Measurements from ENCODE around the gene PSMG4. TPM values are rescaled to one million over a fixed set of nuclear protein-coding genes. Genes with fewer than 3 reads are reported as not detected.

Gene PSMG4
- total and polyA plus RNA-seq, 9 of the 15 experiments (the other 6 are each of a cell fraction or from before 2014, with no cell fraction given) = 12.9 to 185 (median 52.0) TPM

DNA sequence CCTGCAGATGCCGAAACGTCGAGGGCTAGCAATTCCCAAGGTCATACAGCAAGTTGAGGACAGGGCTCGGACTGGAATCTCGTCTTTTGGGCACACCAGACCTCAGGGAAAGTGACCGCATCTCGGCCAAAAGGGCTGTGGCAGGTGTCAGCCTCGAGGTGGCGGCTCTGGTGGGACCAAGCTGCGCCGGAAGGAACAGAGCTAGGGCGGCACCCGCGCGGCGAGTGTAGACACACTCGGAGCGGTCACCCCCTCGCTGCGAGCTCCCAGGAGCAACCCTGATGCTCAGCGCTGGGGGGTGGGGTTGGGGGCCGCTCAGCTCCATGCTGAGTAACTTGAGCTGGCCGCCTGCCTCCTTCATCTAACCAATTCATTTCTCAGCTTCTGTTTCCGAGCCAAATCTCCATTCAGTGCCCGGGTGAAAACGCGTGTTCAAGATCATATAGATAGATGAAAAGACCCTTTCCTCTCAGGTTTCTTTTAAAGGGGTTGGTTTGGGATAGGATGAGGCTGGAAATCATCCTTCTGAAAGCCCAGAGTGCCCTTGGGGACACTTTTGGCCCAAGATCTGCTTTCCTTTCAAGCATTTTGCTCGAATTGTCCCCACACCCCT lies 29.1 kb upstream of the PSMG4 start (continued):
- TF ChIP-seq, protein P1, sequence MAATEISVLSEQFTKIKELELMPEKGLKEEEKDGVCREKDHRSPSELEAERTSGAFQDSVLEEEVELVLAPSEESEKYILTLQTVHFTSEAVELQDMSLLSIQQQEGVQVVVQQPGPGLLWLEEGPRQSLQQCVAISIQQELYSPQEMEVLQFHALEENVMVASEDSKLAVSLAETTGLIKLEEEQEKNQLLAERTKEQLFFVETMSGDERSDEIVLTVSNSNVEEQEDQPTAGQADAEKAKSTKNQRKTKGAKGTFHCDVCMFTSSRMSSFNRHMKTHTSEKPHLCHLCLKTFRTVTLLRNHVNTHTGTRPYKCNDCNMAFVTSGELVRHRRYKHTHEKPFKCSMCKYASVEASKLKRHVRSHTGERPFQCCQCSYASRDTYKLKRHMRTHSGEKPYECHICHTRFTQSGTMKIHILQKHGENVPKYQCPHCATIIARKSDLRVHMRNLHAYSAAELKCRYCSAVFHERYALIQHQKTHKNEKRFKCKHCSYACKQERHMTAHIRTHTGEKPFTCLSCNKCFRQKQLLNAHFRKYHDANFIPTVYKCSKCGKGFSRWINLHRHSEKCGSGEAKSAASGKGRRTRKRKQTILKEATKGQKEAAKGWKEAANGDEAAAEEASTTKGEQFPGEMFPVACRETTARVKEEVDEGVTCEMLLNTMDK (IDR thresholded peaks at IDR 0.05; ENCODE audit: borderline replicate concordance, insufficient read depth, low read depth, low read length, poor library complexity, severe bottlenecking) = peak; percentile 59
- TF ChIP-seq, protein P2, sequence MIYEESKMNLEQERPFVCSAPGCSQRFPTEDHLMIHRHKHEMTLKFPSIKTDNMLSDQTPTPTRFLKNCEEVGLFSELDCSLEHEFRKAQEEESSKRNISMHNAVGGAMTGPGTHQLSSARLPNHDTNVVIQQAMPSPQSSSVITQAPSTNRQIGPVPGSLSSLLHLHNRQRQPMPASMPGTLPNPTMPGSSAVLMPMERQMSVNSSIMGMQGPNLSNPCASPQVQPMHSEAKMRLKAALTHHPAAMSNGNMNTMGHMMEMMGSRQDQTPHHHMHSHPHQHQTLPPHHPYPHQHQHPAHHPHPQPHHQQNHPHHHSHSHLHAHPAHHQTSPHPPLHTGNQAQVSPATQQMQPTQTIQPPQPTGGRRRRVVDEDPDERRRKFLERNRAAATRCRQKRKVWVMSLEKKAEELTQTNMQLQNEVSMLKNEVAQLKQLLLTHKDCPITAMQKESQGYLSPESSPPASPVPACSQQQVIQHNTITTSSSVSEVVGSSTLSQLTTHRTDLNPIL (CRISPR knock-in tag; IDR thresholded peaks at IDR 0.05) = no peak
- TF ChIP-seq ZFP36 (IDR thresholded peaks at IDR 0.05; ENCODE audit: low read depth, low read length, partially characterized antibody) = peak; percentile 37
- no peak for TF ChIP-seq SMARCB1 (IDR thresholded peaks at IDR 0.05; ENCODE audit: insufficient read length, low read depth)
- TF ChIP-seq ZFP1 (CRISPR knock-in tag; IDR thresholded peaks at IDR 0.05) = no peak
- TF ChIP-seq, protein P3, sequence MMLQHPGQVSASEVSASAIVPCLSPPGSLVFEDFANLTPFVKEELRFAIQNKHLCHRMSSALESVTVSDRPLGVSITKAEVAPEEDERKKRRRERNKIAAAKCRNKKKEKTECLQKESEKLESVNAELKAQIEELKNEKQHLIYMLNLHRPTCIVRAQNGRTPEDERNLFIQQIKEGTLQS (IDR thresholded peaks at IDR 0.05) = no peak
- TF ChIP-seq, protein P3 (CRISPR knock-in tag; conservative IDR thresholded peaks at IDR 0.05) = no peak
- TF ChIP-seq, protein P4, sequence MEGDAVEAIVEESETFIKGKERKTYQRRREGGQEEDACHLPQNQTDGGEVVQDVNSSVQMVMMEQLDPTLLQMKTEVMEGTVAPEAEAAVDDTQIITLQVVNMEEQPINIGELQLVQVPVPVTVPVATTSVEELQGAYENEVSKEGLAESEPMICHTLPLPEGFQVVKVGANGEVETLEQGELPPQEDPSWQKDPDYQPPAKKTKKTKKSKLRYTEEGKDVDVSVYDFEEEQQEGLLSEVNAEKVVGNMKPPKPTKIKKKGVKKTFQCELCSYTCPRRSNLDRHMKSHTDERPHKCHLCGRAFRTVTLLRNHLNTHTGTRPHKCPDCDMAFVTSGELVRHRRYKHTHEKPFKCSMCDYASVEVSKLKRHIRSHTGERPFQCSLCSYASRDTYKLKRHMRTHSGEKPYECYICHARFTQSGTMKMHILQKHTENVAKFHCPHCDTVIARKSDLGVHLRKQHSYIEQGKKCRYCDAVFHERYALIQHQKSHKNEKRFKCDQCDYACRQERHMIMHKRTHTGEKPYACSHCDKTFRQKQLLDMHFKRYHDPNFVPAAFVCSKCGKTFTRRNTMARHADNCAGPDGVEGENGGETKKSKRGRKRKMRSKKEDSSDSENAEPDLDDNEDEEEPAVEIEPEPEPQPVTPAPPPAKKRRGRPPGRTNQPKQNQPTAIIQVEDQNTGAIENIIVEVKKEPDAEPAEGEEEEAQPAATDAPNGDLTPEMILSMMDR (IDR thresholded peaks at IDR 0.05 in 2 of 3, conservative IDR thresholded peaks at IDR 0.05 in 1 of 3; ENCODE audit: insufficient read depth in 2 of 3, low read depth in 1 of 3, low read length in 3 of 3) = peak; percentile 29 to 47 (median 34); a peak in 2 of 6 replicates
- TF ChIP-seq SMC3 (conservative IDR thresholded peaks at IDR 0.05; ENCODE audit: insufficient read depth, low read depth, low read length) = no peak
- no peak for TF ChIP-seq NFATC3 (IDR thresholded peaks at IDR 0.05)
- no peak for TF ChIP-seq TOE1 (IDR thresholded peaks at IDR 0.05; ENCODE audit: borderline replicate concordance)
- no peak for TF ChIP-seq TOE1 (CRISPR knock-in tag; IDR thresholded peaks at IDR 0.05; ENCODE audit: borderline replicate concordance, low read depth)
- peak; percentile 71; the same call in 1 of the 2 replicates for TF ChIP-seq CBFB (CRISPR knock-in tag; IDR thresholded peaks at IDR 0.05)
- TF ChIP-seq ZNF263 (CRISPR knock-in tag; IDR thresholded peaks at IDR 0.05; ENCODE audit: borderline replicate concordance) = 0 out of 2 replicates have a peak, but pooled peaks have one; percentile 22
- no peak for TF ChIP-seq ZNF717 (CRISPR knock-in tag; IDR thresholded peaks at IDR 0.05)
- TF ChIP-seq, protein P5, sequence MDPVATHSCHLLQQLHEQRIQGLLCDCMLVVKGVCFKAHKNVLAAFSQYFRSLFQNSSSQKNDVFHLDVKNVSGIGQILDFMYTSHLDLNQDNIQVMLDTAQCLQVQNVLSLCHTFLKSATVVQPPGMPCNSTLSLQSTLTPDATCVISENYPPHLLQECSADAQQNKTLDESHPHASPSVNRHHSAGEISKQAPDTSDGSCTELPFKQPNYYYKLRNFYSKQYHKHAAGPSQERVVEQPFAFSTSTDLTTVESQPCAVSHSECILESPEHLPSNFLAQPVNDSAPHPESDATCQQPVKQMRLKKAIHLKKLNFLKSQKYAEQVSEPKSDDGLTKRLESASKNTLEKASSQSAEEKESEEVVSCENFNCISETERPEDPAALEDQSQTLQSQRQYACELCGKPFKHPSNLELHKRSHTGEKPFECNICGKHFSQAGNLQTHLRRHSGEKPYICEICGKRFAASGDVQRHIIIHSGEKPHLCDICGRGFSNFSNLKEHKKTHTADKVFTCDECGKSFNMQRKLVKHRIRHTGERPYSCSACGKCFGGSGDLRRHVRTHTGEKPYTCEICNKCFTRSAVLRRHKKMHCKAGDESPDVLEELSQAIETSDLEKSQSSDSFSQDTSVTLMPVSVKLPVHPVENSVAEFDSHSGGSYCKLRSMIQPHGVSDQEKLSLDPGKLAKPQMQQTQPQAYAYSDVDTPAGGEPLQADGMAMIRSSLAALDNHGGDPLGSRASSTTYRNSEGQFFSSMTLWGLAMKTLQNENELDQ (CRISPR knock-in tag; IDR thresholded peaks at IDR 0.05; ENCODE audit: borderline replicate concordance) = no peak
